DMS153 treated with DMSO at 0.1 percent for 48 hours (cell line): ENCODE measurements around the gene CAMK2B.

Experiments used
- DNase-seq: peaks from one replicate; lab custom pipeline; 2025; ENCODE audit not compliant: unreplicated experiment; lab: John Stamatoyannopoulos, UW

CAMK2B gene

DNA sequence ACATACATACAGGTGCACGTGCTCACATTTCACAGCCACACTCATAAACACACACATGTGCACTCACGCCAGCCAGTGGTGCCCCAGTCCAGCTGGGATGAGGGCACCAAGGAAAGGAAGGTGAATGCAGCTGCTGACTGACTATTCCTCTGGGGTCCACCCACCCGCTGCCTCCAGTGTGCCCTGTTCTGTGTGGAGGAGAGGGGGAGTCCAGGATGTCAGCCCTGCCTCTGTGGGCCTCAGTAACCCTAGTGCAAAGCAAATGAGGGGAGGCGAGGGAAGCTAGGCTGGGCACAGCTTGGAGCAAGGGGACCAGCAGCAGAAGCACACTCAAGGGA, 67.0 kb downstream of the CAMK2B start:
- DNase-seq, result no peak

DNA sequence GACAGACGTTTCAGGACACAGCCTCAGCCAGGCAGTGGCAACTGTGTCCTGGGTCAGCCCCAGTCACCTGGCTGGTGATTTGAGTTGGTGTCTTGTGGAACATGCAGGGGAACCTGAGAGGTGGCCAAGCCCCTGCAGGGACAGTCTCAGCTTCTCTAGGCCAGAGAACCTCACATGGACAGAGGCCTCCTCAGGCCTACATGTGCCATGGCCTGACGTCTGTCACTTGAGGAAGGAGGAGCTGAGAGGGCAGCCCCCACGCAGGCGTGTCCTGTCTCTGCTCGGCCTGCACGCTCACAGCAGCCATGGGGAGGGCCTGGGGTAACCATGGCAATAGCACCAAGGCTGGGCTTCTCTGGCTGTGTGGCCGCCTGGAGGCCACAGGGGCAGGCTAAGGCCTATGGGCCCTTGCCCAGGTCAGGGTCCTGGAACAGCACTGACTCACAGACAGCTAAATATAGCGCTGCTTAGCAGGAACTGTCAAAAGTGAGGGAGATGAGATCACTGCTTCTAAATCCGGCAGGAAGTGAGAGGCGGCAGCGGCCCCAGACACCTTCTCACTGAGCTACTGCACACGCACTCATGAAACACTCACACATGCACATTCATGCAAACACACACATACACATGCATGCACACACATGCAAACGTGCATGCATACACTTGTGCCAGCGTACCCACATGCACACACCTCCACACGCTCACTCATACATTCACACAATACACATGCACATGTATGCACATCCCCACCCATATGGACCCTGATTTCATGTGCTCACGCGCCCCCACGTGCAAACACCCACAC, 67.6 kb downstream of the CAMK2B start:
- peak; percentile 46 for DNase-seq

DNA sequence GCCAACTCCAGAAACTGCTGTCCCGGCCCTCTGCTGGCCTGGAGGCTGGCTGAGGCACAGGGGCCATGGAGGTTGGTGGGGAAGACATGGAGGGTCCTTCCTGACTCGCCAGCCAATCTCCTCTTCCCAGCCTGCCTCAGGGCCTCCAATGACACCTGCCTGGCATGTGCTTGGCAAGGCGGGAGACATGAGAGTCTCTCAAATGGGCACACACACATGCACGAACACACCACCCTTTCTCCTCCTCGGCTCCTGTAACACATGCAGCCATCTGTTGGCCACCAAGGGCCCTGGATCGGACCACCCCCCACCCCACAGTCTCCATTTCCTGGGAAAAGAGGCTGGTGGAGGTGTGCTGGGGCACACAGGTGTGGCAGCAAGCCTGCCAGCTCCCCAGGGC, 68.2 kb downstream of the CAMK2B start:
- no peak for DNase-seq

DNA sequence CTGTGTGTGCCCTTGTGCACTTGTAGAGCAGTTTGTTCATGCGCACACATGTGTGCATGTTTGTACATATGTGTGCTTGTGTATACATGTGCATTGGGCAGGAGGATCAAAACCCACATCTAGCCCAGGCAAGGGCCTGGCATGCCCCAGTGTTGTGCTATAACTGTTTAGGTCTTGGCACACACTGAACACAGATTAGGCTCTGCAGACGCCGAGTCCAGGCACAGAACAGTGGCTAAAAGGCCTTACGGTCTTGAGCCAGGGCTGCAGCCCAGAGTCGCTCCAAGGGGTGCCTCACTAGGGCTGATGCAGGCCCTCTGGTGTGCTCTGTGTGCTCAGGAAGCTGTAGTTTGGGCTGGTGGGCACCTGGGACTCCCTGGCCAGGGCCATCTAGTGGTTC, 68.9 kb downstream of the CAMK2B start:
- no peak for DNase-seq

DNA sequence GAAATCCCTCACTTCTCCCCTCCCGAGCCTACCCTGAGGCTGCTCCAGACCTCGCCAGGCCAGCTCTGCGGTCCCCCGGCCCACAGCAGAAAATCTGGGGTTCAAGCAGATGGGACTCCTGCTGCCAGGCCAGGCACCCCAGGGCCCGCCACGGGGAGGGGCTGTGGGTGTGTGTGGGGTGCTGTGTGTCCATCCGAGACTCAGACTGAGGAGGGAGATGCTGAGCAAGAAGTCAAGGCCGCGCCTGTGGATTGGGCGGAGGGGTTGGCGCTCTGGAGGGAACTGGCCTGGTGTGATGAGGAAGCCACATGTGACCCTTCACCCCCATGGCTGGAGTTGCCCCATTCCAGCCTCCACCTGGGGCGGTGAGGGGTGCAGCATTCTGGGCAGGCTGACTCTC, 73.5 kb downstream of the CAMK2B start:
- no peak for DNase-seq

DNA sequence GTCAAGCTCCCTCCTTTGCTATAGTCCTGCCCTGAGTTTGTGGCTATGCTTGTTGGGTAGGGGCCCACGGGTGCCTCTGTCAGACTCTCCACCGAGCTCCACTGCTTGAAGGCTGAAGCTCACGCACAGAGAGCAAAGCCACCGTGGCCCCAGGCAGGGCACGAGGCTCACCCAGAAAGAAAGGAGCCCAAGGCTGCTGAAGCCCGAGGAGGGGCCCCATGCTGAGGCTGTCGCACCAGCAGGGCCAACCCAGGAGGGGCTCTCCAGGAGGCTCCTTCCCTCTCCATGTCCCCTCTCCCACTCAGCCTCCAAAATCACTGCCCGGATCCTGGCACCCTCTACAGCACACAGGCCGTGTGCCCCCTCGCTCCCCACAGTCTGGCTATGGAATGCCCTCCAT, 74.1 kb downstream of the CAMK2B start:
- no peak for DNase-seq

DNA sequence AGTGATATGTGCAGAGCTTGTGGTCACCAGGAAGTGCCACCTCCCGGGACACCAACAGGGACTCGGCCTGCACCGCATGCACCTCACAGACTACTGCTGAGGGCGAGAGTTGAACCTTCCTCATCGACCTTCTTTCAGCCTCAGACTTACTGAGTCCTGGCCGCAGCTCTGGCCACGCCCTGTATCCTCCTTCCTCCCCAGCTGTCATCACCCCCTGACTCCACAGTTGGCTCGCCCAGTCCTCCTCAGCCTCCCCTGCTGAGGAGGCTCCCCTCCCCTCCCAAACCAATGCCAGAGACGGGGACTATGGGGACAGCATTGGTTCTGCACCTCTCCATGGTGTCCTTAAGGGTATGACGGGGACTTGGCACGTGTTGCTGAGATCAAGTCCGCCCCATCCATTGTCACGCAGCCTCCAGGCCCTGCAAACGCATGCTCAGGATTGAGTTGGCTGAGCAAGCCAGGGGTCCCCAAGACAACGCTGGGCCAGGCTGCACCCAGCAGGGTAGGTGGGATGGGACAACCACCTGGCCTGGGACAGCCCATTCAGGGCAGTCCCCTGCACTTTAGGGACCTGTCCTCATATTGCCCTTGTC, 75.7 kb downstream of the CAMK2B start:
- DNase-seq, result no peak

DNA sequence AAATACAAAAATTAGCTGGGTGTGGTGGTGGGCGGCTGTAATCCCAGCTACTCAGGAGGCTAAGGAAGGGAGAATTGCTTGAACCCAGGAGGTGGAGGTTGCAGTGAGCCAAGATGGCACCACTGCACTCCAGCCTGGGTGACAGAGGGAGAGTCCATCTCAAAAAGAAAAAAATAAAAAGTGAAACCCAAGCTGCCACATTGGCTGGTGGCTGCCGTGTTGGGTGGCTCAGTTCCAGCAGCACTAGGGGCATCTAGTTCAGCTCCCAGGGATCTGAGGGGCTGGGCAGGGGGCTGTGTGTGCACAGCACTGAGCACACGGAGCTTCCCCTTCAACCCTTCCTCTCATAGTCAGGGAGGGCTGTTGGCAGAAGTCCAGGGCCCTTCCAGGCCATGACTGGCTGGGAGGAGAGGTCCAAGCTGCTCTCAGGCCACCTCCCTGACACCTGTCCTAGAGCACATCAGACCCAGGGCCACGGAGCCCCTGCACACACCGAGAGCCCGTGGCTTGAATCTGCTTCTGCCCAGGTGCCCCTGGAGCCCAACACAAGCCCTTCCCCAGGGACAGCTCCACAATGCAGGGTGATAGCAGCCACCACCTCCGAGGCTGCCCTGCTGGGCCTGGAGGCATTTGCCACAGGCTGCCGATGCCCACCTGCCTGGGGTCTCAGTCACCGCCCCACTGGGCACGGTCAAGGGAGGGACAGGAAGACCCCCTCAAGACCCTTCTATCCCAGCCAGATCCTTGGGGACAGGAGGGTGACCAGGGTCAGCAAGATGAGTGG, 77.3 kb downstream of the CAMK2B start:
- DNase-seq, result no peak

DNA sequence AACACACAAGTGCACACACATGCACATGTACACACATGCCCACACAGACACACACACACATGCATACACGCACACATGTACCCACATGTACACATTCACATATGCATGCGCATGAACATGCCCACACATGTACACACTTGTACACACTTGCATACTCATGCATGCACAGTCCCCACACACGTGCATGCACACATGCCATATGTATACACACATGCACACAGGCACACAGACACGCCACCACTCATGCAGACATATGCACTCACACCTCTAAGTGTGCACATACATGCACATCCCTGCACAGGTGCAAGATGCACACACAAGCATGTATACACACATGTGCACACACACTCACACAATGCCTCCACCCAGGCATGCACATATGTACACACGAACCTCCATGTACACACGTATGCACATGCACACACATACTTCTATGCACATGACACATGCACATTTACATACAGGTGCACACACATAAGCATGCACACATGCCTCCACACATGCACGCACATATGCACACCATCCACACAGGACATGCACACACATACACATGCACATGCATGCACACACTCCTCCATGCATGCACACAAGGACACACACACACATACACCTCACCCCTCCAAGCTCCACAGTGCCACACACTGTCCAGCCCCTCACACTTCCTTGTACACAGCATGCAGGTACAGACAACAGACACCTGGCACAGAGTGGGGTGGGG, 78.8 kb downstream of the CAMK2B start:
- no peak for DNase-seq

DNA sequence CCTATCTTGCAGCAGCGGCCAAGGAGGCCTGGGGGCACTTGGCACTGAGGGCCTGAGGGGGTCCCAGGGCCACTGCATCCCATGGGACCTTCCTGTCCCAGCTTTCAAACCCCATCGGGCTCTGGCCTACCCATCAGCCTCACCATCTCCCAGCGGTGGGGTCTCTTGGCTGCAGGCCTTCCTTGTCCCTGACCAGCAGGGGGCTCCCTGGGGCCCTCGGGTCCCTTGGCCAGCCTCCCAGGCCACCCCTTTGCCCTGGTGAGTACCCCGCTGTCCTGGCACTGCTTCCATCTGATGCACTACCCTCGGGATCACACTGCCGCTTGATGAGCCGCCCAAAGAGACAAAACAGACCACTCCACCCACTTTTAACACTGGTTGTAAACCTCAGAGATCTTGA, 81.1 kb downstream of the CAMK2B start:
- no peak for DNase-seq

DNA sequence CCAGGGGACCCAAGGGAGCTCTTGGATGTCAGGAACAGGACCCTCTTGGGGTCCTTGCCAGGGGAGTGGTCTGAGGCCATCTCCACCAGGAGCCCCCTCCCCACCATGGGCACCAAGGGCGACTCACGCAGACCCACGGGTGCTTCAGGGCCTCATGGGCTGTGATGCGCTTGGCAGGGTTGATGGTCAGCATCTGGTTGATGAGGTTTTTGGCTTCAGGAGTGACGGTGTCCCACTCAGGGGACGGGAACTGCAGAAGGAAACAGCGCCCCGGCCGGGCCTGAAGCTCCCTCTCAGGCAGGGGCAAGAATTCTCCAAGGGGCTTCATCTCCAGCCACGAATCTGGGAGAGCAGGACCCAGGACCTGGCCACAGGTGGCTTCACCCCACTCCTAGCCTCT, 83.3 kb downstream of the CAMK2B start:
- no peak for DNase-seq

DNA sequence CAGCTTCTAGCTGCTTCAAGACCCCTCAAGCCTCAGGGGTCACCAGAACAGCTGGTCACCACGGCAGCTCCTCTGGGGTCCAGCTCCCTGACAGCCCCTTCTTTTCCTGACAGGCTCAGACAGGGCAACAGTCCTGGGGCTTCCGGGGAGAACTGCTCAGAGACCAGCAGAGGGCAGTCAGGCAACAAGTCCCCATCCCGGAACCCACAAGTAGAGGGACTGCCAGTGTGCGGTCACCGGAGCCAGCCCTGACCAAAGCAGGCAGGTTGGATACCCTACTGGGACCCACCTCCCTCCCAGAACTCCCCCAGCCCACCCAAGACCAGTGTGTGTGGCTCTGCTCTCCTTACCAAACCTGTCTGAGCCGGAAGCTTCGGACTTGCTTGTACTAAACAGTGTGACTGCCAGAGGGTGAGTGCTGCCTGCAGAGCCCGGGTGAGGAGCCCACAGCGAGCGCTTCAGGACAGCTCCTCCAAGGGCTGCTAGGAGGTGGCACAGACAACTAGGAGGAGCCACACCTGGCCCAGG, 84.3 kb downstream of the CAMK2B start:
- DNase-seq, result peak; percentile 81

DNA sequence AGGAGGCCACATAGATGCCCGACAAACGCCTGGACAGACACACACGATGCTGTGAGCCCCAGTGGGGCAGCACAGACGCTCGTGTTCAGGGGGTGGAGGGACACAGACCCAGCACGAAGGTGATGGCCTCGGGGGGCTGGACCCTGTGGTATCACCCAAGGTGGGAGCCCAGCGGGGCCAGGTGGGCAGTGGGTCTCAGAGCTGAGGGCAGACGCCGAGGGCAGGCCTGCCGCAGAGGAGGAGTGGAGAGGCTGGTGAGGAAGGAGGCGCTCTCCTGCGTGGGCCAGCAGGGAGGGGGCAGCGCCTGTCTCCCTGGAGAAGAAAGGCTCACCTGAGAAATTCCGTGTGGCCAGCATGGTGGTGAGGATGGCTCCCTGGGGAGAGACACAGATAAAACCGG, 85.0 kb downstream of the CAMK2B start:
- DNase-seq, result no peak

DNA sequence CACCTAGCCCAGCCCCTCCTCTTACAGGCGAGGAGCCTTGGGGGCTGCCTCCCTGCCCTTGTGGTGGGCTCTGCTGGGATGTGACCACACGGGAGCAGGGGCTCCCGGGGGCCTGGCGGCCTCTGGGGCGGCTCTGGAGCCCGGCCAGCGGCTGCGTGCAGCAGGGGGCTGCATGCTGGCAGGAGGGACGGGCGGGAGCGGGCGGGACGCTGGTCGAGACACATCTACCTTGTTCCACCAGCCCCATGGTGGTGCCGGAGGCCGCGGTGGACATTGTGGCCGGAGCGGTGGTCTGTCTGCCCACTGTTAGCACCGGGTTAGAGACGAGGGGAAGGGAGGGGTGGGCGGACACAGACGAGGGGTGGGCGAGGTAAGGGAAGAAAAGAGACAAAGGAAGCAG, 86.0 kb downstream of the CAMK2B start:
- DNase-seq, result no peak

DNA sequence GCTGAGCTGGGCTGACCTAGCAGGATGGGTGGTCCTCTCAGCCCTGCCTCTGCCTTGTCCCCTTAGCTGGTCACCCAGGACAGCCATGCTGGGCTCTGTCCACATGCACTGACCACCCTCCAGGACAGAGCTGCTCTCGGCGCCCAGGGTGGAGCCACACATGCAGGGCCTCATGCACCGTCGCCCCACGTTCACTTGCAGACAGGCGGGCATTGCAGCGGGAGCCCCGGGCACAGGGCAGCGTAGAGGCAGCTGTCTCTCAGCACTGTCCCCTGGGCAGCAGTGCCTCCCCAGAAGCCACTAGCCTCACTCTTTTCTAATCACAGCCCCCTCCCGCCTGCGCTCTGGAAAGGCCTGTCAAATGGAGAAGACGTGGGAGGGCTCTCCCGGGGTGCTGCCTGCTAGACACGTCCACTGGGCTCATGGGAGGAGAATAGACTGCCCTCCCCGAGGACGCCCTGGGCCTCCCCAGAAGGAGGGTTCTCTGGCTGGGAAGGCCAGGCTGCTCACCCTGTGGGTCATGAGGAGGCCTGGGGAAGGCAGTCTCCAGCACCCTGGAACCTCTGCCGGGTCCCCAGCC, 87.2 kb downstream of the CAMK2B start:
- DNase-seq, result no peak

DNA sequence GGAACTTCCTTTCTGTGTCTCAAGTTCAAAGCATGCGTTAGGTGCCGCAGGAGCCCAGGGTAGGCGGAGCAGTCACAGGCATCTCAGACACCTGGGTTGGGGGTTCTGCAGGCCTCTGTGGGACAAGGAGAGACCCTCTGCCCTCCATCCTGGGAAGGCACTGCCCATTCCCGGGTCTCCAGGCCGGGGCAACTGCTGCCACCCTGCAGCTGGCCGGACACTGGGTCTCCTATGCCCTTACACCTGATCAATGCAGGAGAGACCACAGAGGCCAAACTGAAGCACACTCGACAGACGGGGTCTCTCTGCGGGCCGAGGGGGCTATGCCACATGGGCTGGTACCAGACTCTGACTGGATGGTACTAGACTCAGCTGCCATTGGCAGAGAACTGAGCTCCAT, 87.7 kb downstream of the CAMK2B start:
- DNase-seq, result no peak

DNA sequence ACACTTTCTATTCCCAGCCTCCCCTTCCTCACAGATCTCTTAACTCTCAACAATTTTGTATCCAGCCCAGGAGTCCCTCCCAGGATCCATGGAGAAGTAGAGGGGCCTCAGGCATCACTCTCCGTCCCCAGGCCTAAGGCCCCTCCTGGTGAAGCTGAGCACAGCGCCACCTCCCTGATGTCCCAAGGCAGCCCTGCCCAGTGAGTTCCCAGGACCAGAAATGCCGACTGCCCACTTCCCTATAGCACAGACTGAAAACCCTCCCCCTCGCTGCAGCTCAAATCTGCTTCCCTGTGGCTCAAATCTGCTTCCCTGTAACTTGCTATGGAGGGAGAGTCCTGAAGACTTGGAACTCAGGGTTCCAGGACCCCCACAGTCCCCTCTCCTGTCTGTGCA, 89.1 kb downstream of the CAMK2B start:
- no peak for DNase-seq

DNA sequence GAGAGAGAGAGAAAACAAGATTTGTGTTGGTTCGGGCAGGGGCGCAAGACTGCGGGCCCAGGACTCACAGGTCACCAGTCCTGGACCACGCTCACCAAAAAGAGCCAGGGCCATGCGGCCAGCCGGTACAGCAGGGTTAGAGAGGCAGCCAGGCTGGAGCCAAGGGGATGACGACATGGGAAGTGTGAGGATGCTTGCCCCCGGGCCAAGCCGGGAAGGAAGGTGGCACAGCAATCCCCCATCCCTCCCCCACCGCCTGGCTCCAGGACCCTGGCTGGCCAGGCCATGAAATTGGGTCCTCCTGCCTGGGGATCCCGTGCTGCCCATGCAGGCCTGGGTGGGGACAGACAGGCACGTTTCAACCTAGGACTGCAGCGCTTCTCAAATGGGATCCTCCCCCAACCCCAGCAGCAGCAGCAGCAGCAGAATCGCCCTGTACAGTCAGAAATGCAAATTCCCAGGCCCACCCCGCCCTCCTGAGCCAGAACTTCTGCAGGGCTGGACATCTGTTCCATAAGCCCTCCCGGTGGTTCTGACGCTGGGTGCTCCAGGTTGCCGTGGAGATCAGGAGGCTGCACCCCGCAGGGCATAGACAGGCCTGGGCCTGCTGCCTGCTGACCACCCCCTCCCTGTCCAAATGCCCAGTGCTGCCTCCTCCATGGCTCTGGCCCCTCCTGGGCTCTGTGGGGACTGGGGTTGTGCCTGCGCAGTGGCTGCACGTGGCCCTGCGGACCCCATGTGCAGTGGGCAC, 89.6 kb downstream of the CAMK2B start:
- DNase-seq, result no peak

DNA sequence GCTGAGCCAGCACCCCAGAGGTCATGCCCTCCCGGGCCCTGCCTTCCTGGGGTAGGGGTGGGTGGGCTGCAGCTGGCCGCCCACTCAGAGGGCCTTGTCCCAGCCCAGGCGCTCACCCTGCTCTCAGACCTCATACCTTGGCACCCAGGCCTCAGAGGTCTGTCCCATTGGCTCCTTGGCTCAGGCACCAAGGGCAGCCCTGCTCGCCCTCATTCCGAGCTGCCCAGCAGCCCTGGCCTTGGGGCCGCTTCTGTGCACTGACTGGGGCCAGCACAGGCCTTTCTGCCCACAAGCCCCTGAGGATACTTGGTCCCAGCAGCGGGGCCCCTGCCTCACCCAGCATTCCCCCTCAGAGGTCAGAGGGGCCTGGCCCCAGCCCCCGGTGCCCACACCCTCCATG, 90.3 kb downstream of the CAMK2B start:
- DNase-seq, result no peak
